ENCODE measurements around the gene GET3. TPM values are rescaled to one million over a fixed set of nuclear protein-coding genes. Genes with fewer than 3 reads are reported as not detected.

The GET3 gene
- total RNA-seq, 3 donors from 2014 or later (not counting 1 experiment from before 2014, with no cell fraction given): 42.2 to 51.3 (median 44.2) TPM

GRCh38 chr19:12701596-12702282, 35.6 kb upstream of the GET3 start:
- Histone ChIP-seq H3K4me1 (ENCODE audit: control insufficient read depth, insufficient read depth, low read length) (peaks cover 5% of the 10 kb centered on the region), H3K9me3 (ENCODE audit: control insufficient read depth, insufficient read depth, low read length) (no peaks in the 10 kb centered on the region), H3K27ac (ENCODE audit: low read length) (no peak overlapping the region), H3K36me3 (ENCODE audit: control insufficient read depth, insufficient read depth, low read length) (peaks cover 41% of the 10 kb centered on the region), H3K4me3 (ENCODE audit: low read length) (no peak overlapping the region), H3K27me3 (ENCODE audit: control insufficient read depth, insufficient read depth, low read length) (no peaks in the 10 kb centered on the region)
- no peak overlapping the region for H3K4me3 Mint-ChIP-seq
- DNase-seq: no peak
- WGBS (ENCODE audit: insufficient coverage): 96% methylated on average over 33 of the region's 33 CpGs
- no peak for TF ChIP-seq CTCF (IDR thresholded peaks at IDR 0.05)
- intact Hi-C loops (cut with micrococcal nuclease): no loop called here
- no peak for ATAC-seq
- H3K4me1 Mint-ChIP-seq: peaks cover 0 to under 1% of the 10 kb centered on the region in 2 donors
- H3K27me3 Mint-ChIP-seq (ENCODE audit: low read depth in 2 of 2): no peaks in the 10 kb centered on the region
- no peaks in the 10 kb centered on the region for H3K36me3 Mint-ChIP-seq
- H3K9me3 Mint-ChIP-seq: no peaks in the 10 kb centered on the region
- no peak overlapping the region for H3K27ac Mint-ChIP-seq

- Mint-ChIP-seq H3K27me3 (ENCODE audit: low read depth in 2 of 2) (no peaks in the 10 kb centered on the region), H3K4me3 (no peak overlapping the region), H3K27ac (no peak overlapping the region), H3K4me1 (no peaks in the 10 kb centered on the region), H3K9me3 (no peaks in the 10 kb centered on the region), H3K36me3 (no peaks in the 10 kb centered on the region)
- DNase-seq (peak in 1 of 2 donors; percentile 40), ATAC-seq (peak in 2 of 3 donors; percentile 43 to 53)
- Histone ChIP-seq H3K27ac (ENCODE audit: low read length) (no peak overlapping the region), H3K4me3 (ENCODE audit: low read length) (no peak overlapping the region), H3K27me3 (ENCODE audit: control insufficient read depth, insufficient read depth, low read length) (no peaks in the 10 kb centered on the region), H3K36me3 (ENCODE audit: control insufficient read depth, insufficient read depth, low read length) (peaks cover 41% of the 10 kb centered on the region), H3K9me3 (ENCODE audit: control insufficient read depth, insufficient read depth, low read length) (no peaks in the 10 kb centered on the region), H3K4me1 (ENCODE audit: control insufficient read depth, insufficient read depth, low read length) (no peaks in the 10 kb centered on the region)
- 93% methylated on average over 9 of the region's 9 CpGs for WGBS (ENCODE audit: insufficient coverage)
- intact Hi-C loops (cut with micrococcal nuclease): no loop called here
- TF ChIP-seq CTCF (IDR thresholded peaks at IDR 0.05): no peak
Observed at GRCh38 chr19:12703046-12703445, 34.3 kb upstream of the GET3 start.

GRCh38 chr19:12705169-12705568, 32.1 kb upstream of the GET3 start:
- Mint-ChIP-seq H3K27ac (no peak overlapping the region), H3K4me1 (no peaks in the 10 kb centered on the region), H3K4me3 (no peak overlapping the region), H3K36me3 (no peaks in the 10 kb centered on the region), H3K9me3 (no peaks in the 10 kb centered on the region), H3K27me3 (ENCODE audit: low read depth in 2 of 2) (no peaks in the 10 kb centered on the region)
- Histone ChIP-seq H3K27ac (ENCODE audit: low read length) (no peak overlapping the region), H3K4me3 (ENCODE audit: low read length) (no peak overlapping the region), H3K27me3 (ENCODE audit: control insufficient read depth, insufficient read depth, low read length) (no peaks in the 10 kb centered on the region), H3K9me3 (ENCODE audit: control insufficient read depth, insufficient read depth, low read length) (no peaks in the 10 kb centered on the region), H3K4me1 (ENCODE audit: control insufficient read depth, insufficient read depth, low read length) (no peaks in the 10 kb centered on the region), H3K36me3 (ENCODE audit: control insufficient read depth, insufficient read depth, low read length) (peaks cover 47% of the 10 kb centered on the region)
- no peak for DNase-seq
- intact Hi-C loops (cut with micrococcal nuclease): no loop called here
- TF ChIP-seq CTCF (IDR thresholded peaks at IDR 0.05): no peak
- ATAC-seq: no peak
- WGBS (ENCODE audit: insufficient coverage): 97% methylated on average over 13 of the region's 13 CpGs

Data from natural killer cell (primary cell).